NT2/D1 (cell line): ENCODE data around the gene PANX2.

Experiments
- DNase-seq: peaks from one replicate; pipeline ENCODE4 v3.0.0-alpha.2; 2011; ENCODE audit warnings: low read depth, low spot score
- H3K27me3 ChIP-seq: 2 replicates; pipeline ENCODE4 v1.6.0; 2011; ENCODE audit warnings: mild to moderate bottlenecking; ENCODE audit not compliant: insufficient read length, insufficient read depth
- H3K36me3 ChIP-seq: 2 replicates; pipeline ENCODE4 v1.6.1; 2011; ENCODE audit warnings: mild to moderate bottlenecking, low read length, mixed read lengths; ENCODE audit not compliant: insufficient read depth, insufficient read length
- H3K4me1 ChIP-seq: 2 replicates; pipeline ENCODE4 v1.5.1; 2011; ENCODE audit not compliant: insufficient read depth, insufficient read length
- H3K4me3 ChIP-seq: 2 replicates; pipeline ENCODE4 v1.5.1; 2011; ENCODE audit warnings: low read depth; ENCODE audit not compliant: insufficient read length
- H3K9ac ChIP-seq: 2 replicates; pipeline ENCODE4 v1.6.0; 2011; ENCODE audit warnings: low read depth; ENCODE audit not compliant: insufficient read length
- H3K9me3 ChIP-seq: 2 replicates; pipeline ENCODE4 v1.5.1; 2011; ENCODE audit warnings: mild to moderate bottlenecking, low read length; ENCODE audit not compliant: insufficient read depth
- SUZ12 ChIP-seq: IDR thresholded peaks from 2 replicates; pipeline ENCODE4 v1.6.1; 2011; ENCODE audit not compliant: insufficient read length, insufficient read depth; ENCODE audit errors: extremely low read depth
- YY1 ChIP-seq: IDR thresholded peaks from 2 replicates; pipeline ENCODE4 v1.6.1; 2011; ENCODE audit not compliant: insufficient read length, insufficient read depth
- ZNF274 ChIP-seq: IDR thresholded peaks from 2 replicates; pipeline ENCODE4 v1.6.1; 2011; ENCODE audit warnings: mild to moderate bottlenecking, low read depth, low read length

PANX2 gene

DNA sequence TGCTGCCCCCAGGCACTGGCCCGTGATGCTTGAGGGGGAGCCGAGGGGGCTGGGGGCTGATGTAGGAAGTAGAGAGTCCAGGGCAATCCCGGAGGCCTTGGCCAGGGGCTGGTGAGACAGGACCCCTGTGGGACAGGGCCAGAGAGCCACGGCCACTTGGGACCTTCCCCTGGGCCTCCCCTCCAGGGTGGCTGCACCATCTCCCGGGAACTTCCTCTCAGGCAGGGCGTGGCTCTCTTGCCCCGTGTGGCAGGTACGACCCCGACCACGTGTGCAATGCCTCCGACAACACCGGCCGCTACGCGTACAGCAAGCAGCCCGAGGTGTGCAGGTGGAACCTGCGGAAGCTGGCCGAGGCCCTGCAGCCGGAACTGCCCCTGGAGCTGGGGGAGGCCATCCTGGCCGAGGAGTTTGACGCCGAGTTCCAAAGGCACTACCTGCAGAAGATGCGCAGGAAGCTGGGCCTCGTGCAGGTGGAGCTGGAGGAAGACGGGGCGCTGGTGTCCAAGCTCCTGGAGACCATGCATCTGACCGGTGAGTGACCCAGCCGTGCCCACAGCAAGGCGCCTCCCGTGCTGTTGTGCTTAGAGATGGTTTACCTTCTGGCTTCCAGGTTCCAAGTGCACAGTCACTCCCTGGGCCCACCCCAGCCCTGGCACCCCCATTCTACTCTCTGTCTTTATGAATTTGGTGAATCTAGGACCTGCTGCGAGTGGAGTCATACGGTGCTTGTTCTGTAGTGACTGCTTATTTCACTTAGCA, 40.0 kb downstream of the PANX2 start:
- no peak for DNase-seq
- Histone ChIP-seq H3K9me3 (no peaks in the 10 kb centered on the region), H3K4me1 (peaks cover 13% of the 10 kb centered on the region), H3K27me3 (no peaks in the 10 kb centered on the region), H3K4me3 (no peak overlapping the region), H3K36me3 (peaks cover 66% of the 10 kb centered on the region), H3K9ac (no peak overlapping the region)
- TF ChIP-seq SUZ12 (no peak), ZNF274 (no peak), YY1 (no peak)

DNA sequence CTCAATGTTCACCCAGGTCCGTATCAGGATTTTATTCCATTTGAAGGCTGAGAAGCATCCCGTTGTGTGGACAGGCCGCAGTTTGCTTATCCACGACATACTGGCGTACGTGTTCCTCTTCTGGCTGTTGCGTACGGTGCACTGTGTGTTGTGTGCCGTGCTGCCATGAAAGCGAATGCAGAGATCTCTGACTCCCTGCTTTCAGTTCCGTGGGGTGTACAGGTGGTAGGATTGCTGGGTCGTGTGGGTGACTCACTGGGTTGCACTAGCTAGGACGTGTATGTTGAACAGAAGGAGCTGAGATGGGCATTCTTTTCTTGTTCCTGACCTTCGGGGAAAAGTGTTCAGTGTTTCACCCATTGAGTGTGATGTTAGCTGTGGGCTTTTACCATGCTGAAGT, 40.6 kb downstream of the PANX2 start:
- peaks cover 8% of the 10 kb centered on the region for H3K4me1 ChIP-seq
- H3K9me3 ChIP-seq = no peaks in the 10 kb centered on the region
- H3K4me3 ChIP-seq = no peak overlapping the region
- no peaks in the 10 kb centered on the region for H3K27me3 ChIP-seq
- no peak overlapping the region for H3K9ac ChIP-seq
- DNase-seq = no peak
- TF ChIP-seq SUZ12 (no peak), ZNF274 (no peak), YY1 (no peak)
- peaks cover 68% of the 10 kb centered on the region for H3K36me3 ChIP-seq

DNA sequence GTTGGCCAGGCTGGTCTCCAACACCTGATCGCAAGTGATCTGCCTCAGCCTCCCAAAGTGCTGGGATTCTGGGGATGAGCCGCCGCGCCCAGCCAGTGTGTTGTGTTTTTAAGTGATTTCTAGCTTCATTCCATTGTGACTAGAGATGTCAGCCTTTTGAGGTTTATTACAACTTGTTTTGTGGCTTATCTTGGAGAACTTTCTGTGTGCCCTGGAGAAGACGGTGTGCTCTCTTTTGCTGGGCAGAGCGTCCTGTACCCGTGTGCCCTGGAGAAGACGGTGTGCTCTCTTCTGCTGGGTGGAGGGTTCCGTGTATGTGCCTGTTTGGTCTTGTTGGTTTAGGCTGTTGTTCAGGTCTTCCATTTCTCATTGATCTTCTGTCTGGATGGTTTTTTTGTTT, 42.7 kb downstream of the PANX2 start:
- H3K36me3 ChIP-seq = peaks cover 74% of the 10 kb centered on the region
- no peak for DNase-seq
- no peaks in the 10 kb centered on the region for H3K9me3 ChIP-seq
- no peak overlapping the region for H3K4me3 ChIP-seq
- peaks cover 4% of the 10 kb centered on the region for H3K4me1 ChIP-seq
- no peak overlapping the region for H3K9ac ChIP-seq
- TF ChIP-seq YY1 (no peak), ZNF274 (no peak), SUZ12 (no peak)
- H3K27me3 ChIP-seq = no peaks in the 10 kb centered on the region

DNA sequence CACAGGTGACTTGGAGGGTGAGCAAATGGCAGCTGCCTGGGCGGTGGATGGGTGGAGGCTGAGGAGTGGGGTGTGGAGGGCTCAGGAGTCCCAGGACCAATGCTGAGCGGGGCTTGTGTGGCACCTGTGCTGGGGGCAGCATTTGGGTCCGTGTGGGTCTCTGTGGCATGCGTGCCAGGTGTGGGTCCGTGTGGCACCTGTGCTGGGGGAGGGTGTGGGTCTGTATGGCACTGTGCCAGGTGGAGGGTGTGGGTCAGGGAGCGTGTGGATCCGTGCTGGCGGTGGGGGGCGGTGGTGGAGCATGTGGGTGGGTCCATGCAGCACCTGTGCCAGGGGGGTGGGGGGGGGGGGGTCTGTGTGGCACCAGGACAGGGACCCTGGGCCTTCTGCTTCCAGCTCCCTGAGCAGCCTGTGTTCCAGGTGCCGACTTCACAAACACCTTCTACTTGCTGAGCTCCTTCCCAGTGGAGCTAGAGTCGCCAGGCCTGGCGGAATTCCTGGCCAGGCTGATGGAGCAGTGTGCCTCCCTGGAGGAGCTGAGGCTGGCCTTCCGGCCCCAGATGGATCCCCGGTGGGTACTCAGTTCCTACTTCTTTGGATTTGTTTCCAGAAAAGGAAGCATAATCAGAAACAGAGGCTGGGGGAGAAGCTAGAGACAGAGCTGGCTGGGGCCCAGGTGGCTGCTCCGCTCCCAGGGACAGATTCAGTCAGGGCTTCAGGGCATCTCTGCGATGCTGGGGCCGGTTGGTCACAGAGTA, 44.9 kb downstream of the PANX2 start:
- no peak for DNase-seq
- H3K36me3 ChIP-seq = peaks cover 79% of the 10 kb centered on the region
- no peaks in the 10 kb centered on the region for H3K27me3 ChIP-seq
- no peak overlapping the region for H3K4me3 ChIP-seq
- no peak for TF ChIP-seq YY1
- TF ChIP-seq SUZ12 = no peak
- TF ChIP-seq ZNF274 = no peak
- H3K4me1 ChIP-seq = peaks cover 10% of the 10 kb centered on the region
- no peak overlapping the region for H3K9ac ChIP-seq
- no peaks in the 10 kb centered on the region for H3K9me3 ChIP-seq

DNA sequence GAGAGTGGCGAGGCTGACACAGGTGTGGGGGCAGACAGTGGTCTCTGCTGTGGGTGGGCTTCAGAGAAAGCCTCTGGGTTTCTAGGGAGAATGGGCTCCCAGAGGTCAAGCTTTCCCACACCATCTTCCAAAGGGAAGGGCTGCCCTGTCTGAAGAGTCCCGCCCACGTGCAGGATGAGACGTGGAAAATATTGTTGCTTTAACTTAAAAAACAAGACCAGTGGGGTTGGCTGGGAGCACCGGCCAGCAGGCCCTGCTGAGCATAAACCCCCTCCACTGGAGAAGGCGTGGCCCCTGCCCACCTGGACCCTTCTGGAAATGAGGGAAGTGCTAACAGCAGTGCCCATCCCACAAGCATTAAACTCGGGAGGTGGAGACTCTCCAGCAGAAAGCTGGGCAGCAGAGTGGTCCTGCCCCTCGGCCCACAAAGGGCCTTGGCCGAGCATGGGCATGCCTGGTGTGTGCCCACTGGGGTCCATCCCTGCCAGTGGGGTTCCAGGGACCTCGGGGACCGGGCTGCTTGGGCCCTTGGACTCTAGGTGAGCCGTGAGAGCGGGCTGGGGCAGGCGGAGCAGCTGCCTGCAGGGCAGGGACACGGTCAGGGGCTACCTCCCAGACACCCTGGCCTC, 45.6 kb downstream of the PANX2 start:
- peaks cover 79% of the 10 kb centered on the region for H3K36me3 ChIP-seq
- H3K9ac ChIP-seq = no peak overlapping the region
- no peak for DNase-seq
- no peak overlapping the region for H3K4me3 ChIP-seq
- H3K9me3 ChIP-seq = no peaks in the 10 kb centered on the region
- peaks cover 10% of the 10 kb centered on the region for H3K4me1 ChIP-seq
- H3K27me3 ChIP-seq = no peaks in the 10 kb centered on the region
- TF ChIP-seq ZNF274 = no peak
- TF ChIP-seq YY1 = no peak
- TF ChIP-seq SUZ12 = no peak

DNA sequence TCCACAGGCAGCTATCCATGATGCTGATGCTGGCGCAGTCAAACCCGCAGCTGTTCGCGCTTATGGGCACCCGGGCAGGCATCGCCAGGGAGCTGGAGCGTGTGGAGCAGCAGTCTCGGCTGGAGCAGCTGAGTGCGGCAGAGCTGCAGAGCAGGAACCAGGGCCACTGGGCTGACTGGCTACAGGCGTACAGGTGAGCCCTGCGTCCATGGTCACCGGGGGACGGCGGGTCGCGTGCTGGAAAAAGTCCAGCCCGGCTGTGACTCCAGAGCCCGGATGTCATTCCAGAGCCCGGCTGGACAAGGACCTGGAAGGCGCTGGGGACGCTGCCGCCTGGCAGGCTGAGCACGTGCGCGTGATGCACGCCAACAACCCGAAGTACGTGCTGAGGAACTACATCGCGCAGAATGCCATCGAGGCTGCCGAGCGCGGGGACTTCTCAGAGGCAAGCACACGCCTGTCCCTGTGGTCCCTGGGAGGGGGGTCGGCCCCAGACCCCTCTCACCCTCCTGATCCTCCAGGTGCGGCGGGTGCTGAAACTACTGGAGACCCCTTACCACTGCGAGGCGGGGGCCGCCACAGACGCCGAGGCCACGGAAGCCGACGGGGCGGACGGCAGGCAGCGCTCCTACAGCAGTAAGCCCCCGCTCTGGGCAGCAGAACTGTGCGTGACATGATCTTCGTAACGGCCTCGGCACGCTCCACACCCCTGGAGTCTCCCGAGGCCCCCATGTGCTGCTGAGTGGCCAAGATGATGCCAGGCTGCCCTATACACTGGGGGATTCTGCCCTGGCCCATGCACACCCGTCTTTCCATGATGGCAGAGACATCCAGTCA, 46.4 kb downstream of the PANX2 start:
- Histone ChIP-seq H3K9me3 (no peaks in the 10 kb centered on the region), H3K4me1 (peaks cover 10% of the 10 kb centered on the region), H3K36me3 (peaks cover 84% of the 10 kb centered on the region), H3K4me3 (no peak overlapping the region), H3K27me3 (no peaks in the 10 kb centered on the region), H3K9ac (no peak overlapping the region)
- no peak for DNase-seq
- TF ChIP-seq ZNF274 = no peak
- TF ChIP-seq SUZ12 = no peak
- TF ChIP-seq YY1 = no peak
